ENCODE results near the gene PPM1J. TPM values are rescaled to one million over a fixed set of nuclear protein-coding genes. Genes with fewer than 3 reads are reported as not detected.

PPM1J gene
- total and polyA plus RNA-seq, 2 of the 8 experiments (the other 6 are each of a cell fraction or from before 2014, with no cell fraction given): 19.4 to 31.6 TPM

DNA sequence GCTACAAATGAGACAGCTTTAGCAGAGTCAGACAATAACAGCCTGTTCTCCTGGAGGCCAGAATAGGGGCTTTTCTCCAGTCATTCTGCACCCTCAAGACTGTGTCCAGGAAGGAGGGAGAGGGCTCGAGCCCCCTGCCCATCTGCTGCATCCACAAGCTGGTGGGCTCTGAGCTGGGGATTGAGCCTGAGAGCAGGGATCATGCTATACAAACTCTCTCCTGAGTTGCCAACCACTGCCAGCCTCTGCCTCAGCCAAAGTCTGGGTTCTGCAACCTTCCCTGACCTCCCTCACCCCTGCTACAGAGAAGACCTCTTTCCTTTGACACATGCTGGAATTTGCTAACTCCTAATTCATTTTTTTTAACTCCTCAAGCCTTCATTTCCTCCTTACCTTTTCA, 14.8 kb upstream of the PPM1J start:
- Histone ChIP-seq H2BK15ac (ENCODE audit: low read length) (no peak overlapping the region), H3K79me2 (ENCODE audit: control insufficient read depth in 1 of 2, insufficient read depth in 2 of 2, low read length in 2 of 2) (no peaks in the 10 kb centered on the region), H3K27me3 (replicated peaks in 1 of 4; ENCODE audit: control insufficient read depth in 3 of 4, extremely low read depth in 1 of 4, insufficient read depth in 3 of 4, low read length in 3 of 4) (peaks cover 0 to 3% (median 0%) of the 10 kb centered on the region in 4 experiments; a peak in 1 of 7 replicates), H3K79me1 (ENCODE audit: low read depth, low read length) (no peaks in the 10 kb centered on the region), H2BK20ac (ENCODE audit: low read length) (no peak overlapping the region; the same call in 1 of the 2 replicates), H3K23me2 (ENCODE audit: low read depth, low read length) (no peaks in the 10 kb centered on the region), H3K4me3 (ENCODE audit: extremely low read depth in 1 of 4, insufficient read depth in 2 of 4, low read depth in 3 of 4, low read length in 4 of 4) (no peak overlapping the region), H2AK5ac (ENCODE audit: low read depth, low read length) (no peak overlapping the region), H2BK12ac (ENCODE audit: low read depth, low read length) (no peak overlapping the region), H3K56ac (replicated peaks; ENCODE audit: insufficient read length, low read depth, low read length) (no peak overlapping the region), H4K20me1 (replicated peaks in 1 of 2; ENCODE audit: control insufficient read depth in 1 of 2, insufficient read depth in 2 of 2, low read length in 2 of 2) (no peaks in the 10 kb centered on the region), H3K9ac (replicated peaks in 1 of 4; ENCODE audit: extremely low read depth in 1 of 4, low read depth in 3 of 4, low read length in 3 of 4) (no peak overlapping the region), H3K18ac (ENCODE audit: extremely low read depth, low read length) (no peak overlapping the region), H4K8ac (ENCODE audit: extremely low read depth, insufficient read depth, low read length) (no peak overlapping the region), H3K23ac (ENCODE audit: insufficient read length) (no peak overlapping the region), H3K27ac (ENCODE audit: low read depth, low read length) (no peak overlapping the region), H2AFZ (ENCODE audit: low read length) (no peak overlapping the region), H3K9me3 (ENCODE audit: insufficient read depth in 2 of 2, low read depth in 1 of 2, low read length in 1 of 2) (peaks cover 0 to 4% of the 10 kb centered on the region in 2 experiments; a peak in 1 of 4 replicates), H2BK120ac (replicated peaks; ENCODE audit: low read depth, low read length) (no peak overlapping the region), H4K91ac (replicated peaks; ENCODE audit: insufficient read length, low read length) (no peak overlapping the region), H3K4me1 (replicated peaks in 1 of 4; ENCODE audit: control insufficient read depth in 3 of 4, insufficient read depth in 4 of 4, low read length in 3 of 4) (no peaks in the 10 kb centered on the region), H4K5ac (ENCODE audit: insufficient read length, low read depth, low read length) (no peak overlapping the region), H2BK5ac (ENCODE audit: low read depth, low read length) (no peak overlapping the region), H3K4ac (replicated peaks; ENCODE audit: insufficient read length, low read depth, low read length) (no peak overlapping the region), H3K14ac (ENCODE audit: insufficient read length) (no peak overlapping the region), H3K4me2 (ENCODE audit: insufficient read depth in 1 of 2, low read depth in 2 of 2, low read length in 2 of 2) (no peak overlapping the region), H3K36me3 (ENCODE audit: control insufficient read depth in 2 of 4, insufficient read depth in 4 of 4, low read length in 3 of 4) (no peaks in the 10 kb centered on the region)
- FAIRE-seq: no peak
- TF ChIP-seq KDM1A (IDR thresholded peaks at IDR 0.05; ENCODE audit: borderline replicate concordance, low read length) (no peak), TCF12 (IDR thresholded peaks at IDR 0.05; ENCODE audit: low read depth, low read length) (no peak), GABPA (IDR thresholded peaks at IDR 0.05; ENCODE audit: borderline replicate concordance, insufficient read depth, low read length) (no peak), POU5F1 (IDR thresholded peaks at IDR 0.05; ENCODE audit: low read depth, low read length) (no peak), MAFK (IDR thresholded peaks at IDR 0.05; ENCODE audit: low read depth, low read length) (no peak), YY1 (IDR thresholded peaks at IDR 0.05; ENCODE audit: low read depth, low read length) (no peak), POLR2A (IDR thresholded peaks at IDR 0.05; ENCODE audit: control extremely low read depth in 1 of 2, low read depth in 2 of 2, low read length in 2 of 2) (no peak), TBP (IDR thresholded peaks at IDR 0.05; ENCODE audit: low read depth, low read length) (no peak)
- DNase-seq (ENCODE audit: low read depth in 1 of 2, low spot score in 2 of 2): no peak
- WGBS, 2 experiments (ENCODE audit: extremely low coverage in 1 of 2, insufficient coverage in 1 of 2, insufficient read length in 1 of 2, insufficient replicate concordance in 2 of 2, low coverage in 1 of 2, low lambda C conversion rate in 2 of 2, missing lambda C conversion rate in 1 of 2): no CpG with 5 or more reads among the region's 1 CpG
- CTCF ChIA-PET (ENCODE audit: partially characterized antibody): interaction anchor here (0.8 to 2.6 kb wide), 5 partner anchors 9 to 313 kb away, joined by 4 to 21 read pairs (median 10); a partner anchor contains a TSS
- POLR2A ChIA-PET (ENCODE audit: partially characterized antibody): interaction anchor here (1.0 kb wide), 1 partner anchor 79 kb away, joined by 3 read pairs; no protein-coding TSS in a partner anchor

Data from H1 (cell line).